Measurements from ENCODE around the gene SLN.

The SLN gene

DNA sequence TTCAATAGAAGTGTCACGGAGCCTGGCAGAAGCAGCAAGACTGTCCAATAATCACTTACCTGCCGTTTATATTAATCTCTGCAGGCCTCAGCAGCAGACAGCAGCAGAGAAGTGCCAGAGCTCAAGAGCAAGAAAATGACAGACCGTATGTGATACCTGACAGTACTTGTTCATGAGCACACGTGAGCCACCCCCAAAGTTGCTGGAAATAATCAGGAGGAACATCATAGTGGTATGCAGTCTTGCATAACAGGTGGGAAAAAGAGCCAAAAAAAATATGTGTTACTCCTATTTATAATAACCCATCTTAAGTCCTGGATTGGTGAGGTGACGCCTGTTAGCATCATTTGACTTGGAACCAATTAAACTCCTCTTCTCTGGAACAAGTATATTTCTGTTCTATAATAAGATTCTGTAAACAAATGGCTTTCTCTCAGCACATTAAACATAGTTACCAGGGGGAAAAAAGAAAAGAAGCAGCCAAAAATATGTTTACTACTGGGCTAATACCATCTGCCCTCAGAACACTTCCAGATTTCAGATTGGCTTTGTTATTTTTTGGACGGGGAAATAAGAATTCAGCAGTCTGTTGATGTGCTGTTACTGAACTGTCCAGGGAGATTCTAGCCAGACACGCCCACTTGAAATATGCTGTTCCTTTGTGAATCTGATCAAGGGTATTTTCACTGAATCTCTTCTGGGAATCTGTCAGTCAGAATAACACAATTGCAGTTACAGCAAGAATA is 7.9 kb upstream of the SLN start:
- DNase-seq (ENCODE audit: low read depth, low spot score), result no peak

DNA sequence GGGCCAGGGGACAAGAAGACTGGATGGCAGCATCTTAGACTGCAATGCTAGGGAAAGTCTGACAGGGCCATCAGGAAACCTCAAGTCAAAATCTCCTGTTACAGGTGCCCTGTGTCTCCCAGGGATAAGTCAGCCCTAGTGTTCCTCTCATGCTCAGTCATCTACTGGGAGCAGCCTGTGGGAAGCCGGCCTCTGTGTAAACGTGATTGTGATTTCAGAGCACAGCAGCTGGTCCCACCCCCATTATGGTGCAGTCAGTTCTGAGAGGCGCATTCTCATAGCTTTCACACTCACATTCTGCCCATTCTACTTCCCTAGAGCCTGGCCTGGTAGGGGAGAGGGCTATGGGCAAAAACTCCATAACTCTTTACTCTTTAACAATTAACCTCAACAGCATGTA is 7.2 kb upstream of the SLN start:
- DNase-seq (ENCODE audit: low read depth, low spot score), result no peak

DNA sequence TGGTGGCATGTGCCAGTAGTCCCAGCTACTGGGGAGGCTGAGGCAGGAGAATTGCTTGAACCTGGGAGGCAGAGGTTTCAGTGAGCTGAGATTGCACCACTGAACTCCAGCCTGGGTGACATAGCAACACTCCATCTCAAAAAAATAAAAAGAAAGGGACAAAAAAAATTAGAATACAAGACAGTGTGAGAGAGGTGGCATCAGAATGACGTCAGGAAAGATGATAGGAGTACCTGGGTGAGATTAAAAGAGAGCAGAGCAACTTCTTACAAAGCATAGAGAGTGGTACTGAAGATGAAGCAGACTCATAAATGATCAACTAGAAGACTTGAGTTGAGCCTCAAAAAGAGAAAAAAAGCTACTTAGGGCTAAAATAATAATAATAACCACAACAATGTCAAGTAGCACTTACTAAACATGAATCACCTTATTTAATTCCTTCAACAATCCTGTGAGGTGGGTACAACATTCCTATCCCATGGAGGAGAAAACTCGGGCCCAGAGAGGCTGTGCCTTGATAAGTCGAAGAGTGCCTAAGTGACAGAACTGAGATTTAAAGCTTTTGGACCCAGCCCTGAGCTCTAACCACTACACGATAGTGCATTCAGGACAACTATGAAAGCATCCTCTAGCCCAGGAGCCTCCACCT is 5.2 kb upstream of the SLN start:
- DNase-seq (ENCODE audit: low read depth, low spot score), result no peak

GRCh38 chr11:107713009-107713408 is 1.2 kb upstream of the SLN start:
- no peak for DNase-seq (ENCODE audit: low read depth, low spot score)

DNA sequence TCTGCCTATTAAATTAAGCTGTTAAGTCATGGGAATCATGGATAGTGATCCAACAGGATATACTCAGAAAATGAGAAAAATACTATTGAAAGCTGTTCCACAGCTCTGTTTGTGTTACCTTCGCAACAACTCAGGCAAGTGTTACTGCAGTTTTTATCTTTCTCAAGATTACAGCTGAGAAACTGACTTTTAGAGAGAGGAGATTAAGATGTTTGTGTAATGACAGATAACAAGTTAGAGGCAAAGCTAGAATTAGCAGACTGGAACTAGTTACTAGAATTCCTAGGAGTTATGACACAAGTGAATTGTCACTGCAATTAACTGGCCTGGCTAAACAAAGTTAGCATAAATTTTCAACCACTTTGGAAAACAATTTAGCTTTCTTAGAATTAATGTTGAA is 1.6 kb downstream of the SLN start:
- DNase-seq (ENCODE audit: low read depth, low spot score), result no peak

DNA sequence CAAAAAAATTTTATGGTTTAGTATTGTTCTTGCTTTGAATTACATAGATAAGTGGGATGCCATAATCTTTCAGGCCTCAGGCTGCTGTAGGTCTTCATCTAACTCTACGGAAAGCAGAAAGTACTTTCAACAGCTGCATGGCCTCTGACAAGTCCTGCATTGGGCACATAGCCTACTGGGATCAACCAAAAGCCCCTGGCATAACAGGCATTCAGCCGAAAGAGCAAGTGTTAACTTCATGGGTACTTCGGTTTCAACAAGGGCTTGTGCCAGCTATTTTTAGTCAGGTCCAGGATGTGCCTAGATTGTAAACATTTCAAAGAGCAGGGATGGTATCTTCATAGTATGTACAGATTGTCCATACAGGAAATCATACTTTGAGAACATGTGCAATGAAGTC is 3.1 kb downstream of the SLN start:
- no peak for DNase-seq (ENCODE audit: low read depth, low spot score)

GRCh38 chr11:107707807-107708206 is 4.0 kb downstream of the SLN start:
- no peak for DNase-seq (ENCODE audit: low read depth, low spot score)

DNA sequence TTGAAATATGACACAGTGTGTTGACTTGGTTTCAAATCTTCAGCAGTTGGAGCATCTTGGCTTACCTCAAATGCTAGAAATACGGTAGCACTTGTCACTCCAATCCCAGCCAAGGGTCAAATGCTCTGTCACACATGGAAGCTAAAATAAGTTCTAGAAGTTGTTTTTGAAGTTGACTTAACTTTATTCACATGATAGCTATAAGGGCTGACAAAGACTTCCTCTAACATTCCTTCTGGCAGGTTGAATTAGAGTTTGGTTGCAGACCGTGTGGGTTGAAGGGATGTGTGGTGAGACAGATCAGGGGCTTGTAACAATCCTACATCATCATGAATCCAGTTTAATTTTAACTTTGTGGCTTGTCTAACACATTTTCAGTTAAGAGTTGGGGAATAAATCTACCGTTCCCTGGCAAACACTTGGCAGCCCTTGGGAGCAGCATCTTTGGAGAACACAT is 4.6 kb downstream of the SLN start:
- DNase-seq (ENCODE audit: low read depth, low spot score), result no peak

- no peak for DNase-seq (ENCODE audit: low read depth, low spot score)
These were observed 5.3 kb downstream of the SLN start for GRCh38 chr11:107706531-107706930.

GRCh38 chr11:107705027-107705426 is 6.8 kb downstream of the SLN start:
- no peak for DNase-seq (ENCODE audit: low read depth, low spot score)

- no peak for DNase-seq (ENCODE audit: low read depth, low spot score)
These were observed 7.4 kb downstream of the SLN start for GRCh38 chr11:107704451-107704850.

DNA sequence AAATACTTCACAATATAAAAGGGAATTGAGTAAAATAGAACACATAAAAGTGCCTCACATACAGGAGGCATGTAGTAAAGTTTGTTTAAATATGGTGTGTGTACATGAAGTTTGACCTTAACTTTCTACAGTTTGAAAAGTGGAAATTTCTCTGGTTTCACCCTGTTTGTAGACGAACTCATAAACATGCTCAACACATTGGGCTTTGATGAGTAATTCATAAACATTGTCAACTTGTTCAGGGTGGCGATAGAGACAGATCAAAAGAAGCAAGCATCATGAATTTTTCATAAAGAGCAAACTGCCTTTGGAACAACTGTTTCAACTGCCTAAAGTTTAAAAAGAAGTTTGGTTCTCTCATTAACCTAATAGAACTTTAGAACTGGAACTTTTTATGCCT is 9.1 kb downstream of the SLN start:
- DNase-seq (ENCODE audit: low read depth, low spot score), result no peak

GRCh38 chr11:107702109-107702660 is 9.7 kb downstream of the SLN start:
- DNase-seq (ENCODE audit: low read depth, low spot score), result no peak

DNA sequence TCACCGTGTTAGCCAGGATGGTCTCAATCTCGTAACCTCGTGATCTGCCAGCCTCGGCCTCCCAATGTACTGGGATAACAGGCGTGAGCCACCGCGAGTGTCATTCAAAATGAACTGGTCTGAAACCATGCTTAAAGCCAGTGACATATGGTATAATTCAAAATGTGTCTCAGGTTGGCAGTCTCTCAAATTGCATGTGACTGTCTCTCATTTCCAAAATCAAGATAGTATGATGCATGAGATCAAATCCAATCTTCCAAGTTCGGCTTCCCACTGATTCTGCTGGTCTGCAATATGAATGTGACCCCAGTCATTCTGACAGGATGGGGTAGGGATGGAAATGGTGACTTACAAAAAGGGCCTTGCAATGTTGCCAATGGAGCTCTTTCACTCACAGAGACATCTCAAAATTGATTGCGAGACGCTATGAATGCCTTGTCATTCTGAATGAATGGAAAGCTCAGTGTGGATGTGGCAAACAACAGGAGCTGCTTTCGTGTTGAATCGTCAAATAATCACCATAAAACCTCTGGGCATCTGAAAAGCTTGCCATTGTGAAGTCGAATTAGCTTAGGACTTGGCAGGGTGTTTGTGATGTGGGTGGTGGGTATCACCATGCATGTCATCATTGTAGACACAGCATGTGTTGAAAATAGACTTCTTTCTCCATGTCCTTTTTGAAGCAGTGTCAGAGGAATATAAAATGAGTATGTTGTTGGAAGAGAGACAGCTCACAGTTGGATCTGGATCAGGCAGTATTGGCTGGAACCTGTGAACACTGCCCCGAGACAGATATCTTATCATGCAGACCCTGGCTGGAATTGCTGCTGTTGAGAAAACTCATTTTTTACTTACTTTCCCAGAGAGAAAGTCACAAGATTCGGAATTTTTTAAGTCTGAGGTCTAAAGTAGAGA is 12.2 kb downstream of the SLN start:
- DNase-seq (ENCODE audit: low read depth, low spot score), result no peak

DNA sequence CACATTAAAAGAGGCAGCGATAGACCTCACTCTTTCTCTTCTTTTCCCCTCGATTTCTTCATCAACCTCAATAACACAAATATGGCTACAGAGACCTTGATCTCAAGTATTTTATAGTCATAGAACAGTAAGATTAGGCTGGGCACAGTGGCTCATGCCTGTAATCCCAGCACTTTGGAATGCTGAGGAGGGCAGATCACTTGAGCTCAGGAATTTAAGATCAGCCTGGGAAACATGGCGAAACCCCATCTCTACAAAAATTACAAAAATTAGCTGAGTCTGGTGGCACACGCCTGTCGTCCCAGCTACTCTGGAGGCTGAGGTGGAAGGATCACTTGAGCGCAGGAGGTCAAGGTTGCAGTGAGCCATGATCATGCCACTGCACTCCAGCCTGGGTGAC is 14.6 kb downstream of the SLN start:
- DNase-seq (ENCODE audit: low read depth, low spot score), result no peak

DNA sequence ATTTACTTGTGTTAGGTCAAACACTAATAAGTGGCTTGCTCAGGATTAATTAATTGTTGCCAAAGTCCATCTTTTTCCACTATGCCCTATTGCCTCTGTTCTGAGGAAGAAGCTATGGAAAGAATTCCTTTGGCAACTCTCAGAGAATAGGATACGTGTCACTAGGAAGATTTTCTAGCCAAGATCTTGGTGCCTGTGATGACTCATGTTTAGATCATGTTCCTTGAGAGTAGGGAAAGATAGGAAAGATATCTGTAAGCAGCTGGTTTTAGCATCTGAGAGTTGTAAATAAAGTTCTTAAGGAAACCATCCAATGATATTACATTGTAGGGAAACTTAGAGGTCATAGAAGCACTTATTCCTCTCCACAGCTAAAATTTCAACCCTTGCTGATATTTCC is 15.7 kb downstream of the SLN start:
- DNase-seq (ENCODE audit: low read depth, low spot score), result peak; percentile 32

DNA sequence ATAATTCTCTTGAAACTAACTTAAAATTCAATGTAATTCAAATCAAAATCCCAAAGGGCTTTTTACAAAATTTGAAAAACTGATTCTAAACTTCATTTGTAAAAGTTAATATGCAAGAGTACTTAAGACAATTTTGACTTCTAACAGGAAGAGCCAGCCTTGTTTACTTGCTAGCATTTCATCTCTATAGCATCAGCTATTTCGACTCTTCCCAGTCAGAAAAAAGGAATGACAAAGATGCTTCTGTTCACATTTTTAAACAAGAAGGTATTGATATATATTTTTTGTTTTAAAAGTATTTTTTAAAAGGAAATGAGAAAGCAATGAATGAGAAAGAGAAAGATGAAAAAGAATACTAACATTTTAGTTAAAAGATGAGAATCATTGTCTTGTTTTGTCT is 16.4 kb downstream of the SLN start:
- DNase-seq (ENCODE audit: low read depth, low spot score), result no peak

GRCh38 chr11:107691000-107691750 is 20.7 kb downstream of the SLN start:
- no peak for DNase-seq (ENCODE audit: low read depth, low spot score)

GRCh38 chr11:107689317-107690202 is 22.3 kb downstream of the SLN start:
- peak; percentile 32 for DNase-seq (ENCODE audit: low read depth, low spot score)

GRCh38 chr11:107688322-107688918 is 23.4 kb downstream of the SLN start:
- no peak for DNase-seq (ENCODE audit: low read depth, low spot score)
